Measurements from ENCODE around the gene PAQR4.

Gene PAQR4

DNA sequence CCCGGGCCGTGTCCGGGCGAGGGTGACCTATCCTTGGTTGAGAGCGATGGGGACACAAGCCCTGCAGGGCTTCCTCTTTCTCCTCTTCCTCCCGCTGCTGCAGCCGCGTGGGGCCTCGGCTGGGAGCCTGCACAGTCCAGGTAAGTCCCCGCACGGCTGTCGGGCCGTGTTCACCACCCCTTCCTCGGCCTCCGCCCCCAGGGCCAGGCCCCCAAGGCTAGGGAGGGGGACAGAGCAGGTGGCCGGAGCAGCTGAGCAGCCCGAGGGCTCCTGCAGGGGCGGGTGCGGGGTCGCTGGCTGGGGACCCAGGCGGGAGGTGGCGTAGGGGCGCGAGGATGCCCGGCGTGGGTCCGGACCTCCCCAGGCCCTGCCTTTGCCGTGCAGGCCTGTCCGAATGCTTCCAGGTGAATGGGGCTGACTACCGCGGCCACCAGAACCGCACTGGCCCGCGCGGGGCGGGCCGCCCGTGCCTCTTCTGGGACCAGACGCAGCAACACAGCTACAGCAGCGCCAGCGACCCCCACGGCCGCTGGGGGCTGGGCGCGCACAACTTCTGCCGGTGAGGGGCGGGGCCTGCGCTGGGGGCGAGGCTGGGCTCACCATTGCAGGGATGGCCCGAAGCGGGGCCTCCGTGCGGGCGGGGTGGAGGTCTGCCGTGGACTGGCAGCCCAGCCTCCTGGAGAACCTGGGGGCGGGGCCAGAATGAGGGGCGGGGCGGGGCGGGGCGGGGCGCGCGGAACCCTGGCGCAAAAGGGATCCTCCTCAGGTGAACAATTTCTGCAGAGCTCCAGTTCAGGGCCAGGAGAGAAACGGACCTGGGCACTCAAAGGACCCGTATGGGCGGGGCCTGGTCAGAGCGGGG, 4.4 kb upstream of the PAQR4 start (continued):
- TF ChIP-seq, protein P1, sequence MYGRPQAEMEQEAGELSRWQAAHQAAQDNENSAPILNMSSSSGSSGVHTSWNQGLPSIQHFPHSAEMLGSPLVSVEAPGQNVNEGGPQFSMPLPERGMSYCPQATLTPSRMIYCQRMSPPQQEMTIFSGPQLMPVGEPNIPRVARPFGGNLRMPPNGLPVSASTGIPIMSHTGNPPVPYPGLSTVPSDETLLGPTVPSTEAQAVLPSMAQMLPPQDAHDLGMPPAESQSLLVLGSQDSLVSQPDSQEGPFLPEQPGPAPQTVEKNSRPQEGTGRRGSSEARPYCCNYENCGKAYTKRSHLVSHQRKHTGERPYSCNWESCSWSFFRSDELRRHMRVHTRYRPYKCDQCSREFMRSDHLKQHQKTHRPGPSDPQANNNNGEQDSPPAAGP (tag by site-specific recombination; IDR thresholded peaks at IDR 0.05) = peak; percentile 55
- TF ChIP-seq ZNF530 (tag by site-specific recombination; IDR thresholded peaks at IDR 0.05; ENCODE audit: low read depth) = no peak
- peak; percentile 76 for TF ChIP-seq KLF9 (tag by site-specific recombination; IDR thresholded peaks at IDR 0.05; ENCODE audit: low read depth)
- TF ChIP-seq ZNF560 (tag by site-specific recombination; IDR thresholded peaks at IDR 0.05; ENCODE audit: borderline replicate concordance) = no peak
- 0 out of 2 replicates have a peak, but pooled peaks have one; percentile 39 for TF ChIP-seq ZNF843 (tag by site-specific recombination; IDR thresholded peaks at IDR 0.05)
- TF ChIP-seq ZIC2 (tag by site-specific recombination; IDR thresholded peaks at IDR 0.05) = peak; percentile 83
- peak; percentile 33; the same call in 1 of the 2 replicates for TF ChIP-seq ZFHX2 (tag by site-specific recombination; conservative IDR thresholded peaks at IDR 0.05)
- TF ChIP-seq, protein P2, sequence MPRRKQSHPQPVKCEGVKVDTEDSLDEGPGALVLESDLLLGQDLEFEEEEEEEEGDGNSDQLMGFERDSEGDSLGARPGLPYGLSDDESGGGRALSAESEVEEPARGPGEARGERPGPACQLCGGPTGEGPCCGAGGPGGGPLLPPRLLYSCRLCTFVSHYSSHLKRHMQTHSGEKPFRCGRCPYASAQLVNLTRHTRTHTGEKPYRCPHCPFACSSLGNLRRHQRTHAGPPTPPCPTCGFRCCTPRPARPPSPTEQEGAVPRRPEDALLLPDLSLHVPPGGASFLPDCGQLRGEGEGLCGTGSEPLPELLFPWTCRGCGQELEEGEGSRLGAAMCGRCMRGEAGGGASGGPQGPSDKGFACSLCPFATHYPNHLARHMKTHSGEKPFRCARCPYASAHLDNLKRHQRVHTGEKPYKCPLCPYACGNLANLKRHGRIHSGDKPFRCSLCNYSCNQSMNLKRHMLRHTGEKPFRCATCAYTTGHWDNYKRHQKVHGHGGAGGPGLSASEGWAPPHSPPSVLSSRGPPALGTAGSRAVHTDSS (tag by site-specific recombination; IDR thresholded peaks at IDR 0.05) = peak; percentile 75
- TF ChIP-seq ZBTB20 (tag by site-specific recombination; IDR thresholded peaks at IDR 0.05) = peak; percentile 47; the same call in 1 of the 2 replicates
- no peak for TF ChIP-seq ZNF544 (tag by site-specific recombination; IDR thresholded peaks at IDR 0.05)
- no peak; the same call in 1 of the 2 replicates for TF ChIP-seq ZNF768 (tag by site-specific recombination; IDR thresholded peaks at IDR 0.05)
- no peak for TF ChIP-seq PRDM6 (tag by site-specific recombination; IDR thresholded peaks at IDR 0.05)
- peak; percentile 66 for TF ChIP-seq PRDM10 (tag by site-specific recombination; IDR thresholded peaks at IDR 0.05)
- no peak for TF ChIP-seq HOXC10 (CRISPR knock-in tag; IDR thresholded peaks at IDR 0.05)
- no peak for TF ChIP-seq OVOL3 (tag by site-specific recombination; IDR thresholded peaks at IDR 0.05)
- TF ChIP-seq ZNF561 (tag by site-specific recombination; IDR thresholded peaks at IDR 0.05; ENCODE audit: borderline replicate concordance) = no peak
- TF ChIP-seq, protein P3, sequence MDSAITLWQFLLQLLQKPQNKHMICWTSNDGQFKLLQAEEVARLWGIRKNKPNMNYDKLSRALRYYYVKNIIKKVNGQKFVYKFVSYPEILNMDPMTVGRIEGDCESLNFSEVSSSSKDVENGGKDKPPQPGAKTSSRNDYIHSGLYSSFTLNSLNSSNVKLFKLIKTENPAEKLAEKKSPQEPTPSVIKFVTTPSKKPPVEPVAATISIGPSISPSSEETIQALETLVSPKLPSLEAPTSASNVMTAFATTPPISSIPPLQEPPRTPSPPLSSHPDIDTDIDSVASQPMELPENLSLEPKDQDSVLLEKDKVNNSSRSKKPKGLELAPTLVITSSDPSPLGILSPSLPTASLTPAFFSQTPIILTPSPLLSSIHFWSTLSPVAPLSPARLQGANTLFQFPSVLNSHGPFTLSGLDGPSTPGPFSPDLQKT (IDR thresholded peaks at IDR 0.05; ENCODE audit: borderline replicate concordance, low read depth, low read length) = no peak
- no peak for TF ChIP-seq ZNF398 (tag by site-specific recombination; IDR thresholded peaks at IDR 0.05)
- peak; percentile 73 for TF ChIP-seq ZNF341 (tag by site-specific recombination; IDR thresholded peaks at IDR 0.05; ENCODE audit: low read depth)
- TF ChIP-seq ZBTB17 (tag by site-specific recombination; IDR thresholded peaks at IDR 0.05) = no peak
- peak; percentile 61; the same call in 1 of the 2 replicates for TF ChIP-seq ZBTB8A (tag by site-specific recombination; IDR thresholded peaks at IDR 0.05)
- TF ChIP-seq ZNF366 (tag by site-specific recombination; conservative IDR thresholded peaks at IDR 0.05) = no peak
- TF ChIP-seq ZNF169 (tag by site-specific recombination; IDR thresholded peaks at IDR 0.05) = no peak
- TF ChIP-seq, protein P4, sequence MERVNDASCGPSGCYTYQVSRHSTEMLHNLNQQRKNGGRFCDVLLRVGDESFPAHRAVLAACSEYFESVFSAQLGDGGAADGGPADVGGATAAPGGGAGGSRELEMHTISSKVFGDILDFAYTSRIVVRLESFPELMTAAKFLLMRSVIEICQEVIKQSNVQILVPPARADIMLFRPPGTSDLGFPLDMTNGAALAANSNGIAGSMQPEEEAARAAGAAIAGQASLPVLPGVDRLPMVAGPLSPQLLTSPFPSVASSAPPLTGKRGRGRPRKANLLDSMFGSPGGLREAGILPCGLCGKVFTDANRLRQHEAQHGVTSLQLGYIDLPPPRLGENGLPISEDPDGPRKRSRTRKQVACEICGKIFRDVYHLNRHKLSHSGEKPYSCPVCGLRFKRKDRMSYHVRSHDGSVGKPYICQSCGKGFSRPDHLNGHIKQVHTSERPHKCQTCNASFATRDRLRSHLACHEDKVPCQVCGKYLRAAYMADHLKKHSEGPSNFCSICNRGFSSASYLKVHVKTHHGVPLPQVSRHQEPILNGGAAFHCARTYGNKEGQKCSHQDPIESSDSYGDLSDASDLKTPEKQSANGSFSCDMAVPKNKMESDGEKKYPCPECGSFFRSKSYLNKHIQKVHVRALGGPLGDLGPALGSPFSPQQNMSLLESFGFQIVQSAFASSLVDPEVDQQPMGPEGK (tag by site-specific recombination; IDR thresholded peaks at IDR 0.05) = peak; percentile 98
- 0 out of 2 replicates have a peak, but pooled peaks have one; percentile 12 for TF ChIP-seq ZBTB48 (tag by site-specific recombination; IDR thresholded peaks at IDR 0.05)

Data from HEK293 (cell line).